ENCODE data around the gene IKBKE.

IKBKE gene

GRCh38 chr1:206463137-206463536 is 7.1 kb upstream of the IKBKE start:
- no peak overlapping the region for H3K4me3 ChIP-seq (ENCODE audit: insufficient read depth, low read depth, low read length, poor library complexity, severe bottlenecking)
- H3K9me3 ChIP-seq (ENCODE audit: control insufficient read depth, low read length) = no peaks in the 10 kb centered on the region
- H3K27ac ChIP-seq (ENCODE audit: insufficient read depth, low read length, poor library complexity, severe bottlenecking) = no peak overlapping the region
- peaks cover 22% of the 10 kb centered on the region for H3K4me1 ChIP-seq (ENCODE audit: control insufficient read depth, insufficient read depth, low read length, poor library complexity, severe bottlenecking)
- H3K36me3 ChIP-seq (ENCODE audit: control insufficient read depth, insufficient read depth, low read length) = no peaks in the 10 kb centered on the region
- H3K27me3 ChIP-seq (replicated peaks; ENCODE audit: control insufficient read depth, insufficient read depth, low read length, poor library complexity, severe bottlenecking) = no peaks in the 10 kb centered on the region
- no peak for DNase-seq

DNA sequence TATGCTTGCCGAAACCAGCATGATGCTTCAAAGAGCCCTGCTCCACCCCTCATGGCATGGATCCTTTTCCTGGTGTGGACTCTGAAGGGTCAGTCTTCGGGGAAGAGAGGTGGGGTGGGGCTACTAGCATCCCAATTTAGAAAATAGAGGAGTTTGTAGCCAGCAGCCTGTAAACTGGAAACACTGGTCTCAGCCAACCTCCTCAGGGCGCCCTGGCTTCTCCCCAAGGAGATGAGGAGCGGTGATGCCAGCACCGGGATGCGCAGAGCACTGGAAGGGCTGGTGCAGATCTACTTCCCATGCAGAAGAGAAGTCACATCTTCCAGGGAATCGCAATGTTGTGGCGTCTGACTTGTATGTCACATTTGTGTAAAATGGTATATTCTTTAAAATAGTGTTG is 6.4 kb upstream of the IKBKE start:
- H3K4me1 ChIP-seq (ENCODE audit: control insufficient read depth, insufficient read depth, low read length, poor library complexity, severe bottlenecking) = peaks cover 30% of the 10 kb centered on the region
- no peaks in the 10 kb centered on the region for H3K27me3 ChIP-seq (replicated peaks; ENCODE audit: control insufficient read depth, insufficient read depth, low read length, poor library complexity, severe bottlenecking)
- no peaks in the 10 kb centered on the region for H3K36me3 ChIP-seq (ENCODE audit: control insufficient read depth, insufficient read depth, low read length)
- H3K9me3 ChIP-seq (ENCODE audit: control insufficient read depth, low read length) = no peaks in the 10 kb centered on the region
- no peak for DNase-seq
- H3K27ac ChIP-seq (ENCODE audit: insufficient read depth, low read length, poor library complexity, severe bottlenecking) = no peak overlapping the region
- no peak overlapping the region for H3K4me3 ChIP-seq (ENCODE audit: insufficient read depth, low read depth, low read length, poor library complexity, severe bottlenecking)

- DNase-seq = no peak
- no peaks in the 10 kb centered on the region for H3K9me3 ChIP-seq (ENCODE audit: control insufficient read depth, low read length)
- H3K4me3 ChIP-seq (ENCODE audit: insufficient read depth, low read depth, low read length, poor library complexity, severe bottlenecking) = no peak overlapping the region
- no peaks in the 10 kb centered on the region for H3K36me3 ChIP-seq (ENCODE audit: control insufficient read depth, insufficient read depth, low read length)
- no peak overlapping the region for H3K27ac ChIP-seq (ENCODE audit: insufficient read depth, low read length, poor library complexity, severe bottlenecking)
- no peaks in the 10 kb centered on the region for H3K27me3 ChIP-seq (replicated peaks; ENCODE audit: control insufficient read depth, insufficient read depth, low read length, poor library complexity, severe bottlenecking)
- H3K4me1 ChIP-seq (ENCODE audit: control insufficient read depth, insufficient read depth, low read length, poor library complexity, severe bottlenecking) = peaks cover 34% of the 10 kb centered on the region
These were observed 5.8 kb upstream of the IKBKE start for GRCh38 chr1:206464456-206464964.

GRCh38 chr1:206465951-206466350 is 4.3 kb upstream of the IKBKE start:
- Histone ChIP-seq H3K36me3 (ENCODE audit: control insufficient read depth, insufficient read depth, low read length) (no peaks in the 10 kb centered on the region), H3K9me3 (ENCODE audit: control insufficient read depth, low read length) (no peaks in the 10 kb centered on the region), H3K4me1 (ENCODE audit: control insufficient read depth, insufficient read depth, low read length, poor library complexity, severe bottlenecking) (peaks cover 41% of the 10 kb centered on the region), H3K4me3 (ENCODE audit: insufficient read depth, low read depth, low read length, poor library complexity, severe bottlenecking) (no peak overlapping the region), H3K27ac (ENCODE audit: insufficient read depth, low read length, poor library complexity, severe bottlenecking) (no peak overlapping the region), H3K27me3 (replicated peaks; ENCODE audit: control insufficient read depth, insufficient read depth, low read length, poor library complexity, severe bottlenecking) (no peaks in the 10 kb centered on the region)
- DNase-seq = no peak

GRCh38 chr1:206466840-206467649 is 3.2 kb upstream of the IKBKE start:
- no peaks in the 10 kb centered on the region for H3K9me3 ChIP-seq (ENCODE audit: control insufficient read depth, low read length)
- H3K4me1 ChIP-seq (ENCODE audit: control insufficient read depth, insufficient read depth, low read length, poor library complexity, severe bottlenecking) = peaks cover 48% of the 10 kb centered on the region
- DNase-seq = no peak
- H3K27ac ChIP-seq (ENCODE audit: insufficient read depth, low read length, poor library complexity, severe bottlenecking) = no peak overlapping the region
- no peaks in the 10 kb centered on the region for H3K36me3 ChIP-seq (ENCODE audit: control insufficient read depth, insufficient read depth, low read length)
- no peak overlapping the region for H3K4me3 ChIP-seq (ENCODE audit: insufficient read depth, low read depth, low read length, poor library complexity, severe bottlenecking)
- no peaks in the 10 kb centered on the region for H3K27me3 ChIP-seq (replicated peaks; ENCODE audit: control insufficient read depth, insufficient read depth, low read length, poor library complexity, severe bottlenecking)

DNA sequence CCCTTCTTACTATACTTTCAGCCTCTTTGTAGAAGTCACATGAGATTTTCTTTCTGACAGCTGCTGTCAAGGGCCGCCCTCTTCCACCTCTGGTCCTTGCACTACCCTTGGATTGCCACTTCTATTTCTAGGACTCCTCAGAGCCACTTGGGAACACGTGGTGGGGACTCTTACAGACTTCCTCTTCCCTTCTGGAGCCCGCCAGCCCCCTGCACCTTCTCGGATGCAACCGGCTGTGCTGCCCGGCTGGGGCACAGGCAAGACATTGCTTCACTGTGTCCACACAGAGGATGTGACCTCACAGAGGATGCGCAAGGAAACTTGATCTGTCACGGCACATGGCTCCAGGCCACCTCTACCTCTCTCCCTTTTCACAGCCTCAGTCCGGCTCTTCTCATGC is 2.4 kb upstream of the IKBKE start:
- no peak overlapping the region for H3K27ac ChIP-seq (ENCODE audit: insufficient read depth, low read length, poor library complexity, severe bottlenecking)
- no peaks in the 10 kb centered on the region for H3K27me3 ChIP-seq (replicated peaks; ENCODE audit: control insufficient read depth, insufficient read depth, low read length, poor library complexity, severe bottlenecking)
- no peak overlapping the region for H3K4me3 ChIP-seq (ENCODE audit: insufficient read depth, low read depth, low read length, poor library complexity, severe bottlenecking)
- H3K9me3 ChIP-seq (ENCODE audit: control insufficient read depth, low read length) = no peaks in the 10 kb centered on the region
- peaks cover 56% of the 10 kb centered on the region for H3K4me1 ChIP-seq (ENCODE audit: control insufficient read depth, insufficient read depth, low read length, poor library complexity, severe bottlenecking)
- DNase-seq = no peak
- peaks cover 1% of the 10 kb centered on the region for H3K36me3 ChIP-seq (ENCODE audit: control insufficient read depth, insufficient read depth, low read length)

- Histone ChIP-seq H3K27me3 (replicated peaks; ENCODE audit: control insufficient read depth, insufficient read depth, low read length, poor library complexity, severe bottlenecking) (no peaks in the 10 kb centered on the region), H3K36me3 (ENCODE audit: control insufficient read depth, insufficient read depth, low read length) (peaks cover 3% of the 10 kb centered on the region), H3K4me1 (ENCODE audit: control insufficient read depth, insufficient read depth, low read length, poor library complexity, severe bottlenecking) (peaks cover 60% of the 10 kb centered on the region), H3K4me3 (ENCODE audit: insufficient read depth, low read depth, low read length, poor library complexity, severe bottlenecking) (no peak overlapping the region), H3K27ac (ENCODE audit: insufficient read depth, low read length, poor library complexity, severe bottlenecking) (no peak overlapping the region), H3K9me3 (ENCODE audit: control insufficient read depth, low read length) (no peaks in the 10 kb centered on the region)
- no peak for DNase-seq
These were observed 1.7 kb upstream of the IKBKE start for GRCh38 chr1:206468571-206468970.

DNA sequence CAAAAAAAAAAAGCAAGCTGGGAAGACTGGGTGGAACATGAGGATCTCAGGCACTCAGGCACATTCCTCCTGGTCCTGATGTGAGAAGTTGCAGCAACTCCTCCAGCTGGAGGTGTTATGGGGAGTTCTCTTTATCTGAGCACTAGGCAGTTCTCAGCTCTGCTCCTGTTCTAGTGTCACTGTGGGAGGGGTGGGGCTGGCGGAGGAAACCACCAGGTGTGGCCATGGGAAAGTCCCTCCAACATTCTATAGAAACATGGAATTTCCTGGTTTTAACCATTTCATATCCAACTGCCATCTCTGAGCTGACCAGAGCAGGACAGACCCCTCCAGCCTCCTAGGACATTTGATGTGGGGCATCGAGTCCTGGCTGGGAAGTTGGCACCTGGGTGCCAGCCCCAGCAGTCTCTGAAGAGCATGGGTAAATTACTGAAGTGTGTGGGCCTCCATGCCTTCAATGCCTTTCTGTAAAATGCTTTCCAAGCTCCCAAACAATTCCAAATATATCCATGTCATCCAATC is 804 bp upstream of the IKBKE start:
- Histone ChIP-seq H3K27ac (ENCODE audit: insufficient read depth, low read length, poor library complexity, severe bottlenecking) (peak overlapping the region; percentile 68), H3K27me3 (replicated peaks; ENCODE audit: control insufficient read depth, insufficient read depth, low read length, poor library complexity, severe bottlenecking) (no peaks in the 10 kb centered on the region), H3K4me1 (ENCODE audit: control insufficient read depth, insufficient read depth, low read length, poor library complexity, severe bottlenecking) (peaks cover 60% of the 10 kb centered on the region), H3K4me3 (ENCODE audit: insufficient read depth, low read depth, low read length, poor library complexity, severe bottlenecking) (peak overlapping the region; percentile 96), H3K36me3 (ENCODE audit: control insufficient read depth, insufficient read depth, low read length) (peaks cover 10% of the 10 kb centered on the region), H3K9me3 (ENCODE audit: control insufficient read depth, low read length) (no peaks in the 10 kb centered on the region)
- DNase-seq = peak in 1 of 3 donors; percentile 22

DNA sequence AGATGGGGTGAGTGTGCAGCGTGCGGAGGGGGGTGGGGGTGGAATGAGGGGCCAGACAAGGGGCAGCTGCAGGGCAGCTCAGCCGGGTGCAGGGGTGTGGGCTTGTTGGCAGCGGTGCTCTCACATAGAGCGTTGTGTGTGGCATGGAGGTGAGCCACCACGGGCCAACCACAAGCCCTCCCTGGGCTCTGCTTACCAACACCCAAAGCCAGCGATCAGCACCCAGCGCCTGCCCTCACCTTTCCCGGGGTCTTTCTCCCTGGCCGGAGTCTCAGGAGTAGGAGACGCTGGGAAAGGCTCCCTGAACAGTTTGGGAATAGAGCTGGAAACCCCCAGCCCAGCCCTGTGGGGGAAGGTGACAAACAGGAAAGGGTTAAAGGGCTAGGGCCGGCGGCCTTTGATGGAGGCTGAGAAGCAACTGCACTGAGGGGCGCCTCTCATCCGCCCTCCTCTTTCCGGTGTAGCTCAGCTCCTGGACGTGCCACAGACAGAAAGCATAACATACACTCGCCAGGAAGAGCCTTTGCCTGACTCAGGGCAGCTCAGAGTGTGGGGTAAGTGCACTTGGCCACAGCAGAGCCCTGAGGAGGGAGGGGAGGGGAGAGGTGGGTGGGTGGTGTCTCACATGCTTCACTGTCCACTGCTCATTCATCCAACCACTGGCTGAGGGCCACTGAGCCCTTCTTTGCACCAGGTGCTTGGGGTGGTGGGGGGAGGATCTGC is 577 bp downstream of the IKBKE start:
- peaks cover 24% of the 10 kb centered on the region for H3K36me3 ChIP-seq (ENCODE audit: control insufficient read depth, insufficient read depth, low read length)
- H3K27me3 ChIP-seq (replicated peaks; ENCODE audit: control insufficient read depth, insufficient read depth, low read length, poor library complexity, severe bottlenecking) = no peaks in the 10 kb centered on the region
- H3K4me1 ChIP-seq (ENCODE audit: control insufficient read depth, insufficient read depth, low read length, poor library complexity, severe bottlenecking) = peaks cover 59% of the 10 kb centered on the region
- H3K27ac ChIP-seq (ENCODE audit: insufficient read depth, low read length, poor library complexity, severe bottlenecking) = peak overlapping the region; percentile 68
- DNase-seq = peak in 1 of 3 donors; percentile 21
- peak overlapping the region; percentile 96 for H3K4me3 ChIP-seq (ENCODE audit: insufficient read depth, low read depth, low read length, poor library complexity, severe bottlenecking)
- no peaks in the 10 kb centered on the region for H3K9me3 ChIP-seq (ENCODE audit: control insufficient read depth, low read length)

GRCh38 chr1:206471415-206471801 is 1.1 kb downstream of the IKBKE start:
- H3K4me1 ChIP-seq (ENCODE audit: control insufficient read depth, insufficient read depth, low read length, poor library complexity, severe bottlenecking) = peaks cover 54% of the 10 kb centered on the region
- H3K27me3 ChIP-seq (replicated peaks; ENCODE audit: control insufficient read depth, insufficient read depth, low read length, poor library complexity, severe bottlenecking) = no peaks in the 10 kb centered on the region
- peak overlapping the region; percentile 68 for H3K27ac ChIP-seq (ENCODE audit: insufficient read depth, low read length, poor library complexity, severe bottlenecking)
- H3K4me3 ChIP-seq (ENCODE audit: insufficient read depth, low read depth, low read length, poor library complexity, severe bottlenecking) = peak overlapping the region; percentile 96
- H3K36me3 ChIP-seq (ENCODE audit: control insufficient read depth, insufficient read depth, low read length) = peaks cover 29% of the 10 kb centered on the region
- no peaks in the 10 kb centered on the region for H3K9me3 ChIP-seq (ENCODE audit: control insufficient read depth, low read length)
- DNase-seq = no peak
